Measurements from ENCODE around the gene RBM44.

GRCh38 chr2:237815637-237816036, 17.1 kb downstream of the RBM44 start:
- no peak for TF ChIP-seq CTCF (IDR thresholded peaks at IDR 0.05; ENCODE audit: low read length)
- no peak for TF ChIP-seq EZH2phosphoT487 (IDR thresholded peaks at IDR 0.05; ENCODE audit: low read length)
- TF ChIP-seq EZH2 (optimal IDR thresholded peaks at IDR 0.05; ENCODE audit: low read depth, low read length): no peak

Data from MM.1S (cell line).